RWPE2 (cell line): ENCODE data around the gene DEAF1.

Experiments
- ATAC-seq: fragments of 200-7000 bp; cut with Tn5 transposase; 3 replicates; pipeline ENCODE4 v1.9.1; 2021; ENCODE audit warnings: low read depth
- DNase-seq: peaks from one replicate; pipeline ENCODE4 v3.0.0-alpha.2; 2020; ENCODE audit warnings: low spot score
- H3K27ac ChIP-seq: fragments of 450-650 bp; 2 replicates; pipeline ENCODE4 v1.5.1; 2017; ENCODE audit warnings: mild to moderate bottlenecking; ENCODE audit not compliant: poor library complexity, severe bottlenecking
- H3K27me3 ChIP-seq: fragments of 250-450 bp; sonication (Bioruptor Pico); 2 replicates; pipeline ENCODE4 v1.5.1; 2021; ENCODE audit warnings: mild to moderate bottlenecking, moderate library complexity; ENCODE audit not compliant: insufficient read depth, poor library complexity, severe bottlenecking
- H3K36me3 ChIP-seq: fragments of 250-450 bp; sonication (Bioruptor Pico); 2 replicates; pipeline ENCODE4 v1.5.1; 2020; ENCODE audit warnings: low read depth, mild to moderate bottlenecking, moderate library complexity
- H3K4me1 ChIP-seq: fragments of 250-450 bp; sonication (Bioruptor Pico); 2 replicates; pipeline ENCODE4 v1.5.1; 2021; ENCODE audit warnings: mild to moderate bottlenecking, moderate library complexity; ENCODE audit not compliant: insufficient read depth, poor library complexity, severe bottlenecking
- H3K4me3 ChIP-seq: fragments of 250-450 bp; sonication (Bioruptor Pico); 2 replicates; pipeline ENCODE4 v1.5.1; 2021; ENCODE audit warnings: mild to moderate bottlenecking, moderate library complexity; ENCODE audit not compliant: severe bottlenecking
- H3K9me3 ChIP-seq: fragments of 250-450 bp; sonication (Bioruptor Pico); 2 replicates; pipeline ENCODE4 v1.5.1; 2021; ENCODE audit warnings: mild to moderate bottlenecking, moderate library complexity; ENCODE audit not compliant: severe bottlenecking
- TF ChIP-seq, protein P1 (sequence below): fragments of 450-650 bp; IDR thresholded peaks from one replicate; pipeline ENCODE4 v1.5.1; 2017; ENCODE audit warnings: mild to moderate bottlenecking, moderate library complexity; ENCODE audit not compliant: poor library complexity, severe bottlenecking

The DEAF1 gene

GRCh38 chr11:619628-620050 is 75.4 kb downstream of the DEAF1 start:
- TF ChIP-seq, protein P1, sequence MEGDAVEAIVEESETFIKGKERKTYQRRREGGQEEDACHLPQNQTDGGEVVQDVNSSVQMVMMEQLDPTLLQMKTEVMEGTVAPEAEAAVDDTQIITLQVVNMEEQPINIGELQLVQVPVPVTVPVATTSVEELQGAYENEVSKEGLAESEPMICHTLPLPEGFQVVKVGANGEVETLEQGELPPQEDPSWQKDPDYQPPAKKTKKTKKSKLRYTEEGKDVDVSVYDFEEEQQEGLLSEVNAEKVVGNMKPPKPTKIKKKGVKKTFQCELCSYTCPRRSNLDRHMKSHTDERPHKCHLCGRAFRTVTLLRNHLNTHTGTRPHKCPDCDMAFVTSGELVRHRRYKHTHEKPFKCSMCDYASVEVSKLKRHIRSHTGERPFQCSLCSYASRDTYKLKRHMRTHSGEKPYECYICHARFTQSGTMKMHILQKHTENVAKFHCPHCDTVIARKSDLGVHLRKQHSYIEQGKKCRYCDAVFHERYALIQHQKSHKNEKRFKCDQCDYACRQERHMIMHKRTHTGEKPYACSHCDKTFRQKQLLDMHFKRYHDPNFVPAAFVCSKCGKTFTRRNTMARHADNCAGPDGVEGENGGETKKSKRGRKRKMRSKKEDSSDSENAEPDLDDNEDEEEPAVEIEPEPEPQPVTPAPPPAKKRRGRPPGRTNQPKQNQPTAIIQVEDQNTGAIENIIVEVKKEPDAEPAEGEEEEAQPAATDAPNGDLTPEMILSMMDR = no peak
- Histone ChIP-seq H3K27ac (no peak overlapping the region), H3K9me3 (no peaks in the 10 kb centered on the region), H3K4me3 (no peak overlapping the region), H3K27me3 (no peaks in the 10 kb centered on the region), H3K4me1 (no peaks in the 10 kb centered on the region), H3K36me3 (no peaks in the 10 kb centered on the region)
- no peak for ATAC-seq
- DNase-seq = no peak

DNA sequence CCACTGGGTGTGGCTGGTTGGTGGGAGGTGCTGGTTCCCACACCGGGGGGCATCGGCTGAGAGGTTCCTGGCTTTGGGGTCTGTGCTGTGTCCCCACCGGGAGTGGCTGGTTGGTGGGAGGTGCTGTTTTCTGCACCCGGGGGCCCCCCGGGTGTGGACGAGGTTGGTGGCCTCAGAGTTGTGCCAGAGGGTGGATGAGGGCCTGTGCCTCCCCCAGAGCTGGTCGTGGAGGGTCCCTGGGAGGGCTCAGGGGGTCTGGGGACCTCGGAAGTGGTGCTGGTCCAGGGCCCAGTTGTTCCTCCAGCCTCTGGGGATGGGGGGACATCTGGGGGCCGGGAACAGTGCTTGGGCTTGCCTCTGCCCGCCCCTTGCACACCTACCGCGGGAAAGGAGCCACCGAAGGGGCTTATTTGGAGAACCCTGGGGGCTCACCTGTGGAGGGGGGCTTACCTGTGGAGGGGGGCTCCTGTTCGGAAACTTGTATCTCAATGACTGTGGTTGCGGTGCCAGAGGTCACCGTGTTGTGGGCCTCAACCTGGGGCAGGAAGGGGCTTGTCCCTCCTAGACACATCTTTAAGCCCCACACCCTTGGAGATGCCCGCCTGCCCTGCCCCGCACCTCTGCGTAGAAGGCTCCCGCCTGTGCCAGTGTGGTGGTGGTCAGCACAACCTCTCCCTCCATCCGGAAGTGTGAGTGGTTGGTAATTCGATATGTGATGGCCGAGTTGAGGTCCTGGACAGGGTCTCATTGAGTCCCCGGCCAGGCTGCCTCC is 76.0 kb downstream of the DEAF1 start:
- Histone ChIP-seq H3K4me3 (no peak overlapping the region), H3K4me1 (peaks cover 5% of the 10 kb centered on the region), H3K36me3 (peaks cover 3% of the 10 kb centered on the region; the same call in 1 of the 2 replicates), H3K27ac (no peak overlapping the region), H3K27me3 (no peaks in the 10 kb centered on the region), H3K9me3 (no peaks in the 10 kb centered on the region)
- no peak for ATAC-seq
- DNase-seq = no peak
- TF ChIP-seq, protein P1 = no peak

GRCh38 chr11:617912-618682 is 76.9 kb downstream of the DEAF1 start:
- peaks cover 6% of the 10 kb centered on the region for H3K36me3 ChIP-seq
- no peak for DNase-seq
- H3K27me3 ChIP-seq = no peaks in the 10 kb centered on the region
- no peak overlapping the region for H3K27ac ChIP-seq
- TF ChIP-seq, protein P1 = no peak
- ATAC-seq = no peak
- H3K4me3 ChIP-seq = no peak overlapping the region
- H3K4me1 ChIP-seq = peaks cover 10% of the 10 kb centered on the region
- no peaks in the 10 kb centered on the region for H3K9me3 ChIP-seq

DNA sequence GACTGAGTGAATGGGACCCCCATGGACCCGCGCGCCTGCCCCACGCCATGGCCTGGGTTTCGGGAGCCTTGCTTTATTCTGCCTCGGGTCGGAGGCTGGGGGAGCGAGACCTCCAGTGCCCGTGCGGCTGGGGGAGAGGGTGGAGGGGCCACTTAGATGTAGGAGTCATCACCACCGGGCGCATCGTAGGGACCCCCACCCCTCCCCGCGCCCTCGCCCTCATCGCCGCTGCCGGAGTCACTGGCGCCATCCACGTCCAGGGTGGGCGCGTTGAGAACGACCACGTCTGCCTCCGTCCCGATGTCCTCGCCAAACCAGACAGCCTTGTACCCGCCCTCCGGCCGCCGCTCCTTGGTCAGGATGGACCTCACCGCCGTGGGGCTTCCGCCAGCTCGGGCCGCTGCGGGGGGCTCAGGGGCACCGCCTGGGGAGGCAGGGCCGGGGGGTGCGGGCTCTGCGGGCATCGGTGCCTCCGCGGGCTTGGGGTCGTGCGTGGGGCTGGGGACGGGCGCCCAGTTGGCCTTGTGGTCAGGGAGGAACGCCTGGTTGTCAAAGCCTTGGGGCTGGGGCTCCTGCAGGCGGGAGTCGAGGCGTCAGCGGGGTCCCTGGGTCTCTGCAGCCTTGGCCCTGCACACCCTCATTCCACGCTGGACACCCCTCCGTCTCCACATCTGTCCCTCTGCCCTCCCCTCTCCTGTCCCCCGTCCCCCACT is 77.7 kb downstream of the DEAF1 start:
- Histone ChIP-seq H3K27me3 (no peaks in the 10 kb centered on the region), H3K4me1 (peaks cover 10% of the 10 kb centered on the region), H3K9me3 (no peaks in the 10 kb centered on the region), H3K36me3 (peaks cover 13% of the 10 kb centered on the region), H3K4me3 (no peak overlapping the region), H3K27ac (no peak overlapping the region)
- TF ChIP-seq, protein P1 = no peak
- ATAC-seq = no peak
- DNase-seq = no peak
